ENCODE results near the gene TCP1. TPM values are rescaled to one million over a fixed set of nuclear protein-coding genes. Genes with fewer than 3 reads are reported as not detected.

TCP1 gene
- total RNA-seq, 2 experiments from 2014 or later, result 212 to 216 TPM

GRCh38 chr6:159730332-159730676, 59.1 kb downstream of the TCP1 start:
- intact Hi-C loops (cut with DNase I, micrococcal nuclease), result no loop called here
- no peak for DNase-seq
- peaks cover 56% of the 10 kb centered on the region for H3K36me3 Mint-ChIP-seq (ENCODE audit: low read depth)
- peaks cover 9% of the 10 kb centered on the region for H3K27me3 Mint-ChIP-seq
- Histone ChIP-seq H3K27me3 (ENCODE audit: control insufficient read depth in 1 of 2, insufficient read depth in 2 of 2, low read length in 2 of 2) (no peaks in the 10 kb centered on the region), H3K27ac (ENCODE audit: low read depth in 1 of 2, low read length in 2 of 2) (no peak overlapping the region), H3K36me3 (ENCODE audit: insufficient read depth, low read length) (peaks cover 16% of the 10 kb centered on the region), H3K4me3 (ENCODE audit: low read length) (no peak overlapping the region), H3K9me3 (ENCODE audit: control insufficient read depth in 1 of 2, insufficient read depth in 1 of 2, low read length in 2 of 2) (no peaks in the 10 kb centered on the region), H3K4me1 (ENCODE audit: insufficient read depth, low read length) (peaks cover 46% of the 10 kb centered on the region)
- no peak for TF ChIP-seq CTCF (IDR thresholded peaks at IDR 0.05)
- H3K4me1 Mint-ChIP-seq (ENCODE audit: low read depth), result peaks cover 85% of the 10 kb centered on the region
- peak overlapping the region; percentile 57 for H3K27ac Mint-ChIP-seq
- peak overlapping the region; percentile 67 for H3K4me3 Mint-ChIP-seq
- ChIA-PET POLR2A (interaction anchor here (6.7 to 8.3 kb wide), 3 partner anchors 30 to 59 kb away, joined by 148 to 195 read pairs (median 176); partner anchors contain the start of genes ACAT2, MRPL18, SOD2 and TCP1), CTCF (interaction anchor here (2.2 kb wide), 1 partner anchor 10 kb away, joined by 7 read pairs; no protein-coding TSS in a partner anchor)
- H3K9me3 Mint-ChIP-seq, result no peaks in the 10 kb centered on the region
- no peak for ATAC-seq (ENCODE audit: poor library complexity)

- no peaks in the 10 kb centered on the region for H3K9me3 Mint-ChIP-seq
- no peak for TF ChIP-seq CTCF (IDR thresholded peaks at IDR 0.05)
- POLR2A ChIA-PET, result interaction anchor here (0.5 to 8.3 kb wide), 6 partner anchors 8 to 60 kb away, joined by 3 to 195 read pairs (median 76); partner anchors contain the start of genes ACAT2, MRPL18, SOD2 and TCP1
- H3K36me3 Mint-ChIP-seq (ENCODE audit: low read depth), result peaks cover 56% of the 10 kb centered on the region
- Histone ChIP-seq H3K27me3 (ENCODE audit: control insufficient read depth in 1 of 2, insufficient read depth in 2 of 2, low read length in 2 of 2) (no peaks in the 10 kb centered on the region), H3K4me3 (ENCODE audit: low read length) (peak overlapping the region; percentile 82), H3K27ac (ENCODE audit: low read depth in 1 of 2, low read length in 2 of 2) (no peak overlapping the region), H3K9me3 (ENCODE audit: control insufficient read depth in 1 of 2, insufficient read depth in 1 of 2, low read length in 2 of 2) (no peaks in the 10 kb centered on the region), H3K36me3 (ENCODE audit: insufficient read depth, low read length) (peaks cover 16% of the 10 kb centered on the region), H3K4me1 (ENCODE audit: insufficient read depth, low read length) (peaks cover 46% of the 10 kb centered on the region)
- intact Hi-C loops (cut with DNase I, micrococcal nuclease), result loop anchor here (2.0 to 10.0 kb wide), 2 partner anchors 15 to 725 kb away; no protein-coding TSS in a partner anchor
- H3K27ac Mint-ChIP-seq, result peak overlapping the region; percentile 100
- peaks cover 9% of the 10 kb centered on the region for H3K27me3 Mint-ChIP-seq
- peak overlapping the region; percentile 93 for H3K4me3 Mint-ChIP-seq
- ATAC-seq (ENCODE audit: poor library complexity), result no peak
- CTCF ChIA-PET, result interaction anchor here (1.1 to 2.2 kb wide), 2 partner anchors 9 to 39 kb away, joined by 5 to 7 read pairs; no protein-coding TSS in a partner anchor
- peak in 2 of 14 experiments; percentile 27 to 28 for DNase-seq
- H3K4me1 Mint-ChIP-seq (ENCODE audit: low read depth), result peaks cover 83% of the 10 kb centered on the region
Measured at GRCh38 chr6:159729598-159730331, 59.6 kb downstream of the TCP1 start.

GRCh38 chr6:159728531-159728964, 60.9 kb downstream of the TCP1 start:
- H3K27me3 ChIP-seq (ENCODE audit: control insufficient read depth in 1 of 2, insufficient read depth in 2 of 2, low read length in 2 of 2), result no peaks in the 10 kb centered on the region
- TF ChIP-seq CTCF (IDR thresholded peaks at IDR 0.05), result no peak
- intact Hi-C loops (cut with DNase I, micrococcal nuclease), result loop anchor here (2.0 to 10.0 kb wide), 2 partner anchors 16 to 726 kb away; no protein-coding TSS in a partner anchor
- H3K4me3 ChIP-seq (ENCODE audit: low read length), result peak overlapping the region; percentile 82
- peaks cover 36% of the 10 kb centered on the region for H3K4me1 ChIP-seq (ENCODE audit: insufficient read depth, low read length)
- Mint-ChIP-seq H3K4me1 (ENCODE audit: low read depth) (peaks cover 79% of the 10 kb centered on the region), H3K4me3 (peak overlapping the region; percentile 93), H3K9me3 (no peaks in the 10 kb centered on the region), H3K27ac (peak overlapping the region; percentile 100), H3K27me3 (peaks cover 9% of the 10 kb centered on the region), H3K36me3 (ENCODE audit: low read depth) (peaks cover 61% of the 10 kb centered on the region)
- peaks cover 16% of the 10 kb centered on the region for H3K36me3 ChIP-seq (ENCODE audit: insufficient read depth, low read length)
- POLR2A ChIA-PET, result interaction anchor here (0.6 to 8.3 kb wide), 12 partner anchors 8 to 1722 kb away, joined by 3 to 195 read pairs (median 3); partner anchors contain the start of genes ACAT2, MRPL18, SOD2 and TCP1
- ATAC-seq (ENCODE audit: poor library complexity), result no peak
- DNase-seq, result peak in 2 of 14 experiments; percentile 20 to 23
- CTCF ChIA-PET, result interaction anchor here (1.1 to 2.2 kb wide), 3 partner anchors 8 to 58 kb away, joined by 4 to 7 read pairs (median 5); no protein-coding TSS in a partner anchor
- peak overlapping the region; percentile 87 to 95 for H3K27ac ChIP-seq (ENCODE audit: low read depth in 1 of 2, low read length in 2 of 2)
- no peaks in the 10 kb centered on the region for H3K9me3 ChIP-seq (ENCODE audit: control insufficient read depth in 1 of 2, insufficient read depth in 1 of 2, low read length in 2 of 2)

Other genes starting within 250 kb of the TCP1 start
- gene SOD2, start 96.4 kb downstream of the TCP1 start, total RNA-seq, result 100 to 1,000 TPM; 182 to 195 TPM
- gene WTAP, start 62.1 kb downstream of the TCP1 start, total RNA-seq, result 100 to 1,000 TPM; 211 to 227 TPM
- 10 to 100 TPM; 21.4 to 25.8 TPM for gene ACAT2, start 27.6 kb downstream of the TCP1 start, total RNA-seq
- gene MRPL18, start 865 bp upstream of the TCP1 start, total RNA-seq, result 10 to 100 TPM in 1 of 2 experiments, 1 to 10 TPM in 1; 9.8 to 10.2 TPM
- under 1 TPM in 1 of 2 experiments, not detected in 1; 0.14 TPM for gene PNLDC1, start 10.7 kb upstream of the TCP1 start, total RNA-seq
- gene MAS1, start 101.4 kb upstream of the TCP1 start, total RNA-seq, result not detected
- 10 to 100 TPM; 43.8 to 46.7 TPM for gene IGF2R, start 179.5 kb upstream of the TCP1 start, total RNA-seq